Calu3 (cell line): ENCODE results near the gene PPARGC1A. TPM values are rescaled to one million over a fixed set of nuclear protein-coding genes. Genes with fewer than 3 reads are reported as not detected.

Source experiments
- BruUV-seq: library from RNA; stranded (reverse); fragments of 400-500 nt; replicated peaks from 2 replicates; lab custom pipeline; 2021; lab: Mats Ljungman, UMichigan
- CTCF ChIA-PET: fragments of 300-600 bp; sonication (Branson Sonifier 250); formaldehyde crosslinking; loops from one replicate; lab custom pipeline; 2022; ENCODE audit warnings: antibody characterized with exemption; lab: Charles Lee
- DNase-seq: peaks from one replicate; pipeline ENCODE4 v3.0.0; 2022
- H3K27ac Mint-ChIP-seq: one replicate; pipeline ENCODE4 v1.8.0; 2022; ENCODE audit warnings: mixed read lengths; ENCODE audit not compliant: unreplicated experiment
- H3K27me3 Mint-ChIP-seq: one replicate; pipeline ENCODE4 v1.8.0; 2022; ENCODE audit warnings: mixed read lengths; ENCODE audit not compliant: unreplicated experiment
- H3K36me3 Mint-ChIP-seq: one replicate; pipeline ENCODE4 v1.8.0; 2022; ENCODE audit warnings: mild to moderate bottlenecking, moderate library complexity, mixed read lengths; ENCODE audit not compliant: insufficient read depth, unreplicated experiment
- H3K4me1 Mint-ChIP-seq: one replicate; pipeline ENCODE4 v1.8.0; 2022; ENCODE audit warnings: mild to moderate bottlenecking, low read depth, mixed read lengths; ENCODE audit not compliant: unreplicated experiment
- H3K4me3 Mint-ChIP-seq: one replicate; pipeline ENCODE4 v1.8.0; 2022; ENCODE audit warnings: mild to moderate bottlenecking, low read depth, moderate library complexity, mixed read lengths; ENCODE audit not compliant: unreplicated experiment
- H3K9me3 Mint-ChIP-seq: one replicate; pipeline ENCODE4 v1.8.0; 2022; ENCODE audit warnings: low read depth, mixed read lengths; ENCODE audit not compliant: unreplicated experiment
- intact Hi-C: fragments of 100-400 bp; cut with micrococcal nuclease; formaldehyde crosslinking; loops from one replicate; pipeline ENCODE4 v1.10.0; 2022; ENCODE audit not compliant: unreplicated experiment
- total RNA-seq: library from RNA; stranded (reverse); gene quantifications from 2 replicates; pipeline ENCODE4 v1.2.3, GENCODE V29; 2022
- TF ChIP-seq, protein P1 (sequence below): fragments of 200-600 bp; IDR thresholded peaks from one replicate; pipeline ENCODE4 v1.8.0; 2022; ENCODE audit warnings: antibody characterized with exemption; ENCODE audit not compliant: unreplicated experiment

PPARGC1A gene
- total RNA-seq, 1 experiment from 2014 or later = 7.6 TPM

DNA sequence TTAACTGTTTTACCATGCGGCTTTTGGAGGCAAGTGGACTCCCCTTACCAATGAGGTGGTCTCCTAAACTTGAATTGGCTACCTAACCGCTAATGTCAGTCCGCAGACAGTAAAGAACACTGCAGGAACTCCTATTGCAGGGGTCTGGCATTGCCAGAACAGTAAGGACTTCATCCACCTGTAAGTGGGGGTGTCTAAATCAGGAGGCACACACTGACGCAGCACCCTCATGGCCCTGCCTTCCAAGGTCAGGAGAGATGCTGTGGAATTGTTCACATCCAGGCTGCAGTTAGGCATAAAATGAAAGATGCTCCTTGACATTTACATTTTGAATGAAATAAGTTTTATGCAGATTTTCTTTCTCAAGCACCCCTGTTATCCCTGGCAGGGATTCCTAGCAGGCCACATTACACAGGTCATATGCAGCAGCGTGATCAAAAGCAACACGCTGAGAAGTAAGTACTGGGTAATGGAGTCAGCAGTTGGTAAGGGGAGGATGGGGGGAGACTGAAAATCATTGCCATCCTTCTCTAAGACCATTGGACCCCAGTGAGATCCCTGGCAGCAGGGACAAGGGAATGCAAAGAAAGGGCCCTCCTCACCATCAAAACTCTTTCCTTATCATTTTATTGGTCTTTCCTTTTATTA lies 3.8 kb downstream of the PPARGC1A start:
- no TSS peak for BruUV-seq
- Mint-ChIP-seq H3K9me3 (no peaks in the 10 kb centered on the region), H3K27ac (no peak overlapping the region), H3K27me3 (no peaks in the 10 kb centered on the region), H3K36me3 (peaks cover 29% of the 10 kb centered on the region), H3K4me1 (peaks cover 21% of the 10 kb centered on the region), H3K4me3 (no peak overlapping the region)
- intact Hi-C loops = no loop called here
- TF ChIP-seq, protein P1, sequence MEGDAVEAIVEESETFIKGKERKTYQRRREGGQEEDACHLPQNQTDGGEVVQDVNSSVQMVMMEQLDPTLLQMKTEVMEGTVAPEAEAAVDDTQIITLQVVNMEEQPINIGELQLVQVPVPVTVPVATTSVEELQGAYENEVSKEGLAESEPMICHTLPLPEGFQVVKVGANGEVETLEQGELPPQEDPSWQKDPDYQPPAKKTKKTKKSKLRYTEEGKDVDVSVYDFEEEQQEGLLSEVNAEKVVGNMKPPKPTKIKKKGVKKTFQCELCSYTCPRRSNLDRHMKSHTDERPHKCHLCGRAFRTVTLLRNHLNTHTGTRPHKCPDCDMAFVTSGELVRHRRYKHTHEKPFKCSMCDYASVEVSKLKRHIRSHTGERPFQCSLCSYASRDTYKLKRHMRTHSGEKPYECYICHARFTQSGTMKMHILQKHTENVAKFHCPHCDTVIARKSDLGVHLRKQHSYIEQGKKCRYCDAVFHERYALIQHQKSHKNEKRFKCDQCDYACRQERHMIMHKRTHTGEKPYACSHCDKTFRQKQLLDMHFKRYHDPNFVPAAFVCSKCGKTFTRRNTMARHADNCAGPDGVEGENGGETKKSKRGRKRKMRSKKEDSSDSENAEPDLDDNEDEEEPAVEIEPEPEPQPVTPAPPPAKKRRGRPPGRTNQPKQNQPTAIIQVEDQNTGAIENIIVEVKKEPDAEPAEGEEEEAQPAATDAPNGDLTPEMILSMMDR = no peak
- CTCF ChIA-PET = interaction anchor here (0.7 kb wide), 1 partner anchor 250 kb away, joined by 5 read pairs; no protein-coding TSS in a partner anchor
- no peak for DNase-seq

DNA sequence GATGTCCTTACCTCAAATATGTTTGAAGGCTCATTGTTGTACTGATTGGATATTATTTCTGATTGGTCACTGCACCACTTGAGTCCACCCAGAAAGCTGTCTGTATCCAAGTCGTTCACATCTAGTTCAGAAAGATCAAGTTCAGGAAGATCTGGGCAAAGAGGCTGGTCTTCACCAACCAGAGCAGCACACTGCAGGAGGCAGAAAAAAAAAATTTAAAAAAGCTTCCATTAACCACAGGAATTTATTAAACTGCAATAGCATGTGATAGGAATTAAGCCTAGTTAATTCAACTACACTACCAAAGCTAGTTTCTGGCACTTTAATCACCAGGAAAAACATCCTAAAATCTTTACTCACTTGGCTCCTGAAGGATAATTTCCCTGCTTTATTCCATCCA lies 5.1 kb downstream of the PPARGC1A start:
- no peak overlapping the region for H3K4me3 Mint-ChIP-seq
- DNase-seq = no peak
- H3K4me1 Mint-ChIP-seq = peaks cover 34% of the 10 kb centered on the region
- no peak overlapping the region for H3K27ac Mint-ChIP-seq
- TF ChIP-seq, protein P1 = no peak
- intact Hi-C loops = no loop called here
- peaks cover 17% of the 10 kb centered on the region for H3K36me3 Mint-ChIP-seq
- CTCF ChIA-PET = no interaction called here
- no peaks in the 10 kb centered on the region for H3K27me3 Mint-ChIP-seq
- BruUV-seq = no TSS peak
- H3K9me3 Mint-ChIP-seq = no peaks in the 10 kb centered on the region

DNA sequence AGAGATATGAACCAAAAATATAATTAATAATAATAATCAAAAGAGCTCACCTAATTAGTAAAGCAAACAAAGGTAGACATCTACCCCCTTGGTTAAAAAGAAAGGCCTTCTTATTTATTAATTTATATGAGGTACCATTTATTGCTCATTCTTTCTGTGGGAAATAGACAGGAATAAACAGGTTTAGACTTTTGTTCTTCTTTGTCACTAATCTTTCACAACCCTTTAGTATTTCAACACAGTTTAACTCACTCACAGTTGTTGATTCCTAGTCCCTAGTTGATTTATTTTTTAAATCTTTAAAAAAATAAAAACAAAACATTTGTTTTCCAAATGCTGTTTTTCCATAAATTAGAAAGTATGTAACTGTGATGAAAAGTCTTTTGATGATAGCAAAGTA lies 5.6 kb downstream of the PPARGC1A start:
- Mint-ChIP-seq H3K4me1 (peaks cover 39% of the 10 kb centered on the region), H3K9me3 (no peaks in the 10 kb centered on the region), H3K27me3 (no peaks in the 10 kb centered on the region), H3K36me3 (peaks cover 13% of the 10 kb centered on the region), H3K4me3 (no peak overlapping the region), H3K27ac (no peak overlapping the region)
- CTCF ChIA-PET = no interaction called here
- intact Hi-C loops = no loop called here
- DNase-seq = no peak
- no TSS peak for BruUV-seq
- TF ChIP-seq, protein P1 = no peak

DNA sequence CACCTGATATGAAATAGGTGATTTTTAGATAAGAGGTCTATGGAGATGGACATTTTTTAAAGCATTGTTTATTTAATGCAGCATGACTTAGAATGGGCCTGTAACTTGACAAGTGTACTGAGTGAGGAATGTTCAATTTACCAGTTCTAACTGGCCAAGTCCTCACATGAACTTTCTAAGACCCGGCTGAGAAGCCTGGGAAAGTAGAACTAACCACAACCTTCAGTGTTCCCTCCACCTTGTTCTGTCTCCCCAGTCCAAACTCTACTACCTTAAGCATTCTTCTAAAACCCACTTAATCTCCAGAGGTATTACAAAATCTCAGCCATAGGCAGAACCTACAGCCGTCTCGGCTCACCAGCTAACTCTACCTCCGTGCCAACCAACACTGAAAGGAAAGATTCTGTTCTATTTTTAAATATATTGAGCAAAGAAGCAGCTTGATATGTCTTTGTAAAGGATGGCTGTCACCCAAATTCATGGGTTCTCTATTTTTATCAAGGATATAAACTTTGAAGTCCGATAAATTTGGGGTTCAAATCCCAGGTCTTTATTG lies 6.8 kb downstream of the PPARGC1A start:
- intact Hi-C loops = no loop called here
- Mint-ChIP-seq H3K4me3 (no peak overlapping the region), H3K4me1 (peaks cover 49% of the 10 kb centered on the region), H3K9me3 (no peaks in the 10 kb centered on the region), H3K36me3 (peaks cover under 1% of the 10 kb centered on the region), H3K27ac (no peak overlapping the region), H3K27me3 (no peaks in the 10 kb centered on the region)
- CTCF ChIA-PET = no interaction called here
- TF ChIP-seq, protein P1 = no peak
- no TSS peak for BruUV-seq
- no peak for DNase-seq
